Loucy (cell line): ENCODE measurements around the gene ZSWIM8.

Experiments
- H2AFZ ChIP-seq: fragments of 200-600 bp; sonication (generic); 2 replicates; pipeline ENCODE4 v1.6.0; 2016; ENCODE audit warnings: antibody characterized with exemption, mild to moderate bottlenecking, low read length, moderate library complexity
- H3F3A ChIP-seq: fragments of 200-600 bp; 2 replicates; pipeline ENCODE4 v1.6.0; 2016; ENCODE audit warnings: antibody characterized with exemption, low read depth, mild to moderate bottlenecking
- H3K27me3 ChIP-seq: fragments of 200-600 bp; sonication (generic); 2 replicates; pipeline ENCODE4 v1.6.1; 2014; ENCODE audit warnings: low read length, mild to moderate bottlenecking; ENCODE audit not compliant: insufficient read depth, poor library complexity, severe bottlenecking
- H3K36me3 ChIP-seq: fragments of 200-600 bp; sonication (generic); 2 replicates; pipeline ENCODE4 v1.6.1; 2016; ENCODE audit warnings: low read length; ENCODE audit not compliant: insufficient read depth
- H3K4me1 ChIP-seq: fragments of 200-600 bp; sonication (generic); 2 replicates; pipeline ENCODE4 v1.5.1; 2014; ENCODE audit warnings: low read length, mild to moderate bottlenecking; ENCODE audit not compliant: insufficient read depth, poor library complexity, severe bottlenecking
- H3K4me2 ChIP-seq: fragments of 200-600 bp; sonication (generic); 2 replicates; pipeline ENCODE4 v1.6.0; 2014; ENCODE audit warnings: antibody characterized with exemption, low read length, low read depth, mild to moderate bottlenecking; ENCODE audit not compliant: poor library complexity, severe bottlenecking
- H3K4me3 ChIP-seq: fragments of 200-600 bp; sonication (generic); 2 replicates; pipeline ENCODE4 v1.5.1; 2014; ENCODE audit warnings: low read length, mild to moderate bottlenecking, mixed read lengths; ENCODE audit not compliant: poor library complexity, severe bottlenecking
- H3K79me2 ChIP-seq: fragments of 200-600 bp; sonication (generic); 2 replicates; pipeline ENCODE4 v1.6.1; 2014; ENCODE audit warnings: low read length; ENCODE audit not compliant: insufficient read depth
- H3K9ac ChIP-seq: fragments of 200-600 bp; sonication (generic); 2 replicates; pipeline ENCODE4 v1.6.0; 2014; ENCODE audit warnings: mild to moderate bottlenecking, low read depth, low read length, moderate library complexity; ENCODE audit not compliant: poor library complexity, severe bottlenecking
- H3K9me2 ChIP-seq: fragments of 200-600 bp; sonication (generic); replicated peaks from 2 replicates; pipeline ENCODE4 v1.6.1; 2016; ENCODE audit warnings: low read depth, low read length, mixed read lengths
- H3K9me3 ChIP-seq: fragments of 200-600 bp; sonication (generic); 2 replicates; pipeline ENCODE4 v1.6.1; 2014; ENCODE audit warnings: mild to moderate bottlenecking, antibody characterized with exemption, low read length, low read depth; ENCODE audit not compliant: insufficient read depth
- H4K20me1 ChIP-seq: fragments of 200-600 bp; sonication (generic); 2 replicates; pipeline ENCODE4 v1.6.0; 2014; ENCODE audit warnings: antibody characterized with exemption, low read length, mild to moderate bottlenecking; ENCODE audit not compliant: insufficient read depth, poor library complexity, severe bottlenecking
- CTCF ChIP-seq: fragments of 200-600 bp; sonication (generic); conservative IDR thresholded peaks from 2 replicates; pipeline ENCODE4 v1.5.1; 2014; ENCODE audit warnings: mild to moderate bottlenecking, antibody characterized with exemption, low read length
- EZH2phosphoT487 ChIP-seq: fragments of 200-600 bp; IDR thresholded peaks from 2 replicates; pipeline ENCODE4 v1.6.1; 2018; ENCODE audit warnings: antibody characterized with exemption, mild to moderate bottlenecking, moderate library complexity, borderline replicate concordance

ZSWIM8 gene

GRCh38 chr10:73780966-73781365, 4.4 kb upstream of the ZSWIM8 start:
- Histone ChIP-seq H3K4me3 (peak overlapping the region; percentile 83), H3K9me3 (no peaks in the 10 kb centered on the region), H3K4me1 (peaks cover 31% of the 10 kb centered on the region), H3K4me2 (peak overlapping the region; percentile 99), H2AFZ (no peak overlapping the region), H3K9me2 (no peaks in the 10 kb centered on the region), H4K20me1 (peaks cover 19% of the 10 kb centered on the region), H3K27me3 (no peaks in the 10 kb centered on the region), H3F3A (no peaks in the 10 kb centered on the region), H3K36me3 (peaks cover 4% of the 10 kb centered on the region; the same call in 1 of the 2 replicates), H3K79me2 (peaks cover 85% of the 10 kb centered on the region), H3K9ac (peak overlapping the region; percentile 87)
- TF ChIP-seq EZH2phosphoT487 (no peak), CTCF (no peak)

- peak overlapping the region; percentile 81 for H2AFZ ChIP-seq
- no peak for TF ChIP-seq CTCF
- TF ChIP-seq EZH2phosphoT487, result no peak
- no peaks in the 10 kb centered on the region for H3K9me2 ChIP-seq
- H3K4me1 ChIP-seq, result peaks cover 30% of the 10 kb centered on the region
- H3K4me2 ChIP-seq, result peak overlapping the region; percentile 99
- H3K9ac ChIP-seq, result peak overlapping the region; percentile 87
- H3F3A ChIP-seq, result no peaks in the 10 kb centered on the region
- no peaks in the 10 kb centered on the region for H3K9me3 ChIP-seq
- peaks cover 24% of the 10 kb centered on the region for H4K20me1 ChIP-seq
- H3K27me3 ChIP-seq, result no peaks in the 10 kb centered on the region
- H3K79me2 ChIP-seq, result peaks cover 86% of the 10 kb centered on the region
- peak overlapping the region; percentile 83 for H3K4me3 ChIP-seq
- peaks cover 4% of the 10 kb centered on the region; the same call in 1 of the 2 replicates for H3K36me3 ChIP-seq
These were observed 3.9 kb upstream of the ZSWIM8 start for GRCh38 chr10:73781548-73781878.

- peak within 1 kb of the TSS; percentile 81 for H2AFZ ChIP-seq
- H3K27me3 ChIP-seq, result no peaks in the 10 kb centered on the region
- H3K9me2 ChIP-seq, result no peaks in the 10 kb centered on the region
- peak within 1 kb of the TSS; percentile 87 for H3K9ac ChIP-seq
- peaks cover 29% of the 10 kb centered on the region for H4K20me1 ChIP-seq
- H3K9me3 ChIP-seq, result no peaks in the 10 kb centered on the region
- no peaks in the 10 kb centered on the region for H3F3A ChIP-seq
- peaks cover 86% of the 10 kb centered on the region for H3K79me2 ChIP-seq
- H3K4me2 ChIP-seq, result peak within 1 kb of the TSS; percentile 99
- H3K4me3 ChIP-seq, result peak within 1 kb of the TSS; percentile 83
- no peak for TF ChIP-seq EZH2phosphoT487
- TF ChIP-seq CTCF, result no peak
- H3K36me3 ChIP-seq, result peaks cover 2% of the 10 kb centered on the region; the same call in 1 of the 2 replicates
- H3K4me1 ChIP-seq, result peaks cover 31% of the 10 kb centered on the region
These were observed 3.3 kb upstream of the ZSWIM8 start, which contains the start of gene CHCHD1 for GRCh38 chr10:73781879-73782748. TSS of gene CHCHD1 (plus strand) at chr10:73782048. CDS start at chr10:73782076, 28 bp downstream.
